Spleen (tissue), 11 donors: ENCODE measurements around the gene CTNND1. TPM values are rescaled to one million over a fixed set of nuclear protein-coding genes. Genes with fewer than 3 reads are reported as not detected.

Source experiments
- DNase-seq: peaks from one replicate; pipeline ENCODE4 v3.0.0-alpha.2; 2020
- H3K27ac ChIP-seq, 8 donors: fragments of 200-600 bp; sonication (generic) in 7 of 8; 1 replicate in 4 of 8; 2 replicates in 4 of 8; pipeline versions ENCODE4 v1.5.0 to v1.8.0; 2016 to 2021; ENCODE audit warnings: inconsistent platforms in 4 of 8, mild to moderate bottlenecking in 4 of 8, moderate library complexity in 1 of 8
- H3K27me3 ChIP-seq, 7 donors: fragments of 200-600 bp; sonication (generic) in 6 of 7; replicated peaks in 1 of 7; 1 replicate in 4 of 7; 2 replicates in 3 of 7; pipeline versions ENCODE4 v1.5.0 to v1.8.0; 2016 to 2021; ENCODE audit warnings: inconsistent platforms in 3 of 7, mild to moderate bottlenecking in 1 of 7
- H3K36me3 ChIP-seq, 6 donors: fragments of 200-600 bp; sonication (generic) in 5 of 6; 1 replicate in 4 of 6; 2 replicates in 2 of 6; pipeline versions ENCODE4 v1.5.0 to v1.8.0; 2016 to 2021; ENCODE audit warnings: inconsistent platforms in 2 of 6
- H3K4me1 ChIP-seq, 6 donors: fragments of 200-600 bp; sonication (generic) in 5 of 6; 1 replicate in 3 of 6; 2 replicates in 3 of 6; pipeline versions ENCODE4 v1.5.0 to v1.8.0; 2016 to 2021; ENCODE audit warnings: inconsistent platforms in 3 of 6
- H3K4me3 ChIP-seq, 8 donors: fragments of 200-600 bp; sonication (generic) in 7 of 8; 1 replicate in 4 of 8; 2 replicates in 4 of 8; pipeline versions ENCODE4 v1.5.0 to v1.8.0; 2016 to 2021; ENCODE audit warnings: inconsistent platforms in 4 of 8, mild to moderate bottlenecking in 4 of 8, moderate library complexity in 2 of 8
- H3K9me3 ChIP-seq, 8 donors: fragments of 200-600 bp; sonication (generic) in 7 of 8; 1 replicate in 4 of 8; 2 replicates in 4 of 8; pipeline versions ENCODE4 v1.5.0 to v1.8.0; 2016 to 2021; ENCODE audit warnings: inconsistent platforms in 4 of 8
- POLR2A ChIP-seq, 3 donors: fragments of 450-650 bp; IDR thresholded peaks; one replicate each; pipeline ENCODE4 v1.5.1; 2017; ENCODE audit warnings: antibody characterized with exemption in 3 of 3, mild to moderate bottlenecking in 1 of 3
- POLR2AphosphoS5 ChIP-seq, 3 donors: sonication (generic); formaldehyde crosslinking; IDR thresholded peaks; one replicate each; pipeline ENCODE4 v1.5.1; 2017; ENCODE audit warnings: antibody characterized with exemption in 3 of 3
- WGBS, 5 donors: extraction: QIAGEN DNeasy Blood & Tissue Kit in 3 of 5; methylation state at CpG; one replicate each; pipeline versions ENCODE4 v1.1.5 to v1.1.7; 2013 to 2018; 5-methylcytosine and 5-hydroxymethylcytosine counted together
- intact Hi-C: fragments of 100-400 bp; cut with DNase I; formaldehyde crosslinking; loops from one replicate; pipeline ENCODE4 v1.15.0; 2023; ENCODE audit warnings: low total_unique reads
- polyA plus RNA-seq, 3 donors: library from polyadenylated mRNA; stranded (reverse); fragments of 200-250 nt; gene quantifications; one replicate each; pipeline ENCODE4 v1.2.1, GENCODE V29; 2013
- total RNA-seq, 7 donors: library from RNA; depleted of rRNA in 3 of 7; stranded (reverse); fragments of >200 nt in 3 of 7; fragmentation: NEBNext Ultra II Directional in 4 of 7; extraction: Animal tissue kit (Norgen Biotek cat#: 25700) in 4 of 7; gene quantifications; one replicate each; pipeline versions ENCODE4 v1.1.0 to v1.2.1, GENCODE V29; 2016 to 2021
- TF ChIP-seq, protein P1 (sequence below), 11 experiments: fragments of 200-600 bp in 7 of 11; fragments of 450-650 bp in 4 of 11; sonication (generic) in 4 of 11; IDR thresholded peaks in 8 of 11; conservative IDR thresholded peaks in 3 of 11; 1 replicate in 7 of 11; 2 replicates in 4 of 11; pipeline versions ENCODE4 v1.4.0 to v1.8.0; 2016 to 2021; ENCODE audit warnings: antibody characterized with exemption in 11 of 11, inconsistent platforms in 4 of 11, mild to moderate bottlenecking in 1 of 11
- donor health status: healthy with polysubstance abuse.
- donor health status: DM: no; HTN: no; CAD: no; lungs with moderate emphysema.
- donor health status: DM: no; HTN: no; CAD: no.
- donor health status: Bipolar disorder and iron deficiency.
- donor health status: healthy.
- donor health status: DM: no; HTN: no; CAD: no.
- donor health status: DM: yes; HTN: yes; CAD: no.

CTNND1 gene
- total and polyA plus RNA-seq, 10 donors = 12.0 to 227 (median 125) TPM

- no peak for DNase-seq
- H3K9me3 ChIP-seq = no peaks in the 10 kb centered on the region
- H3K27me3 ChIP-seq = no peaks in the 10 kb centered on the region
- H3K4me1 ChIP-seq = peaks cover 44 to 100% (median 78%) of the 10 kb centered on the region in 6 donors
- H3K36me3 ChIP-seq = peaks cover 0 to 4% (median 0%) of the 10 kb centered on the region in 6 donors
- 80 to 88% (median 83%) methylated on average over 4 of the region's 4 CpGs for WGBS, 5 donors
- no peak overlapping the region for H3K4me3 ChIP-seq
- intact Hi-C loops = no loop called here
- TF ChIP-seq POLR2AphosphoS5 (IDR thresholded peaks at IDR 0.05) (no peak), POLR2A (IDR thresholded peaks at IDR 0.05) (no peak)
- TF ChIP-seq, protein P1, sequence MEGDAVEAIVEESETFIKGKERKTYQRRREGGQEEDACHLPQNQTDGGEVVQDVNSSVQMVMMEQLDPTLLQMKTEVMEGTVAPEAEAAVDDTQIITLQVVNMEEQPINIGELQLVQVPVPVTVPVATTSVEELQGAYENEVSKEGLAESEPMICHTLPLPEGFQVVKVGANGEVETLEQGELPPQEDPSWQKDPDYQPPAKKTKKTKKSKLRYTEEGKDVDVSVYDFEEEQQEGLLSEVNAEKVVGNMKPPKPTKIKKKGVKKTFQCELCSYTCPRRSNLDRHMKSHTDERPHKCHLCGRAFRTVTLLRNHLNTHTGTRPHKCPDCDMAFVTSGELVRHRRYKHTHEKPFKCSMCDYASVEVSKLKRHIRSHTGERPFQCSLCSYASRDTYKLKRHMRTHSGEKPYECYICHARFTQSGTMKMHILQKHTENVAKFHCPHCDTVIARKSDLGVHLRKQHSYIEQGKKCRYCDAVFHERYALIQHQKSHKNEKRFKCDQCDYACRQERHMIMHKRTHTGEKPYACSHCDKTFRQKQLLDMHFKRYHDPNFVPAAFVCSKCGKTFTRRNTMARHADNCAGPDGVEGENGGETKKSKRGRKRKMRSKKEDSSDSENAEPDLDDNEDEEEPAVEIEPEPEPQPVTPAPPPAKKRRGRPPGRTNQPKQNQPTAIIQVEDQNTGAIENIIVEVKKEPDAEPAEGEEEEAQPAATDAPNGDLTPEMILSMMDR (IDR thresholded peaks at IDR 0.05 in 8 of 11, conservative IDR thresholded peaks at IDR 0.05 in 3 of 11) = no peak
- peak overlapping the region in 4 of 8 donors; percentile 58 to 79 (median 68) for H3K27ac ChIP-seq
These were observed 24.8 kb downstream of the CTNND1 start for GRCh38 chr11:57786436-57786835.

GRCh38 chr11:57787006-57787604, 25.5 kb downstream of the CTNND1 start:
- H3K27ac ChIP-seq = peak overlapping the region in 6 of 8 donors; percentile 10 to 79 (median 63)
- peaks cover 0 to 10% (median 0%) of the 10 kb centered on the region in 6 donors for H3K36me3 ChIP-seq
- H3K4me3 ChIP-seq = no peak overlapping the region
- peaks cover 44 to 100% (median 78%) of the 10 kb centered on the region in 6 donors for H3K4me1 ChIP-seq
- WGBS, 5 donors = 82 to 90% (median 89%) methylated on average over 4 of the region's 4 CpGs
- intact Hi-C loops = no loop called here
- no peak for DNase-seq
- H3K9me3 ChIP-seq = no peaks in the 10 kb centered on the region
- TF ChIP-seq POLR2A (IDR thresholded peaks at IDR 0.05) (no peak), POLR2AphosphoS5 (IDR thresholded peaks at IDR 0.05) (no peak)
- TF ChIP-seq, protein P1 (IDR thresholded peaks at IDR 0.05 in 8 of 11, conservative IDR thresholded peaks at IDR 0.05 in 3 of 11) = no peak
- H3K27me3 ChIP-seq = no peaks in the 10 kb centered on the region

DNA sequence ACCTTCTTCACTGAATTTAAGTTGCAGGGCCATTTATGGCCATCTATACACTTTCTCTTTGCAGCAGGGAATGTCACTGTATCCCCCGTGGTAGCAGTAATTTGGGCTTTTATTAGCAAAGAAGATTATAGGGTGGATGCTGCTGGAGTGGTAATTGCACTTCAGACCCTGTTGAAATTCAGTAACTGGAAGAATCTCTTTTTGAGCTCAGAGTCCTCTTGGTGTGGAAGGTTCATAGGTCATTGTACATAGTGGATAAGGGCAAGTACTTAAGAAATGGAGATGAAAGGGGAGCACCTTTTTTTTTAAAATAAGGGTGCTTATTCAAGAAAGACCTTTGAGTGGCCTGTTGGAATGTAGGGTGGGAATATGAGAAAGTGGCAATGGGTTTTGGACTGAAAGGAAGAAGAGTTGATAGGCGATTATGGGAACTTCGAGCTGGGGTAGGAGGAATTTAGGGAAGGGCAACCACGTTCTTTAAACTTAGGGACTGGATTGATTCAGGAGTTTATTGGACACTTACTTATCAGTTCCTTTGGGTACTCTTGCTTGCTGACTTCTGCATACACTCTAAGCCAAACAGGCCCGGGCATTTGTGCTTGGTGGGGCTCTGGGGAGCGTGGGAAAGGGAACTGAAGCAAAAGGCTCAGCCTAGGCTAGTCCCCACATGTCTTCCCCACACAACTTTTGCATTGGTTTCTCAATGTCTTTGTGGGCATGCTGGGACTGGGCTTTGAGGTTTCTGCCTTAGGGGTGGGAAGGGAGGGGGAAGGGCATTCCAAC, 26.5 kb downstream of the CTNND1 start:
- intact Hi-C loops = no loop called here
- Histone ChIP-seq H3K4me3 (no peak overlapping the region), H3K36me3 (peaks cover 0 to 10% (median 0%) of the 10 kb centered on the region in 6 donors), H3K4me1 (peaks cover 47 to 100% (median 80%) of the 10 kb centered on the region in 6 donors), H3K27ac (peak overlapping the region in 6 of 8 donors; percentile 10 to 79 (median 60)), H3K27me3 (no peaks in the 10 kb centered on the region), H3K9me3 (no peaks in the 10 kb centered on the region)
- 56 to 77% (median 61%) methylated on average over 6 of the region's 6 CpGs for WGBS, 5 donors
- no peak for DNase-seq
- TF ChIP-seq POLR2AphosphoS5 (IDR thresholded peaks at IDR 0.05) (peak in 1 of 3 donors; percentile 34), POLR2A (IDR thresholded peaks at IDR 0.05) (no peak)

- no peak for TF ChIP-seq POLR2AphosphoS5 (IDR thresholded peaks at IDR 0.05)
- no peak for TF ChIP-seq POLR2A (IDR thresholded peaks at IDR 0.05)
- TF ChIP-seq, protein P1 (IDR thresholded peaks at IDR 0.05 in 8 of 11, conservative IDR thresholded peaks at IDR 0.05 in 3 of 11) = no peak
- H3K27ac ChIP-seq = peak overlapping the region in 4 of 8 donors; percentile 34 to 79 (median 68)
- no peak for DNase-seq
- H3K27me3 ChIP-seq = no peaks in the 10 kb centered on the region
- H3K36me3 ChIP-seq = peaks cover 0 to 10% (median 0%) of the 10 kb centered on the region in 6 donors
- intact Hi-C loops = no loop called here
- no peaks in the 10 kb centered on the region for H3K9me3 ChIP-seq
- peaks cover 53 to 100% (median 83%) of the 10 kb centered on the region in 6 donors for H3K4me1 ChIP-seq
- H3K4me3 ChIP-seq = no peak overlapping the region
These were observed 27.1 kb downstream of the CTNND1 start for GRCh38 chr11:57788703-57789088.
